Activated T-cell treated with anti-CD3 and anti-CD28 coated beads, Interleukin-2, amount 50 U/mL, for 48 hours (primary cell): ENCODE data around the gene WDR20.
"Not testable (repeated sequence)": the region's sequence is repeated elsewhere in the genome, so short reads cannot be mapped to it uniquely, and the experiment has no call there.

Experiments used
- DNase-seq, 2 experiments: peaks; one replicate each; pipeline ENCODE4 v3.0.0-alpha.2; 2020

Gene WDR20

DNA sequence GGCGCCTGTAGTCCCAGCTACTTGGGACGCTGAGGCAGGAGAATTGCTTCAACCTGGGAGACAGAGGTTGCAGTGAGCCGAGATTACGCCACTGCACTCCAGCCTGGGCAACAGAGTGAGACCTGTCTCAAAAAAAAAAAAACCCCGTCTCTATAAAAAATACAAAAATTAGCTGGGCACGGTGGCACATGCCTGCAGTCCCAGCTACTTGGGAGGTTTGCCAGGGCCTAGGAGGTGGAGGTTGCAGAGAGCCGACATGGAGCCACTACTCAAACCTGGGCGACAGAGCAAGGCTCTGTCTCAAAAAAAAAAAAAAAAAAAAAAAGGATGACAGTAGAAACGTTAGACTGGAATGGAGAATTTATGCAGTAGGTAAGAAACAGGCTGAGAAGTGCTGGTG is 5.7 kb upstream of the WDR20 start:
- not testable (repeated sequence) for DNase-seq

DNA sequence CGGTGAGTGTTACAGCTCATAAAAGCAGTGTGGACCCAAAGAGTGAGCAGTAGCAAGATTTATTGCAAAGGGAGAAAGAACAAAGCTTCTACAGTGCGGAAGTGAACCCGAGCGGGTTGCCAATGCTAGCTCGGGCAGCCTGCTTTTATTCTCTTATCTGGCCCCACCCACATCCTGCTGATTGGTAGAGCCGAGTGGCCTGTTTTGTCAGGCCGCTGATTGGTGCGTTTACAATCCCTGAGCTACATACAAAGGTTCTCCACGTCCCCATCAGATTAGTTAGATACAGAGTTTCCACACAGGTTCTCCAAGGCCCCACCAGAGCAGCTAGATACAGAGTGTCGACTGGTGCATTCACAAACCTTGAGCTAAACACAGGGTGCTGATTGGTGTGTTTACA is 5.0 kb upstream of the WDR20 start:
- not testable (repeated sequence) for DNase-seq

DNA sequence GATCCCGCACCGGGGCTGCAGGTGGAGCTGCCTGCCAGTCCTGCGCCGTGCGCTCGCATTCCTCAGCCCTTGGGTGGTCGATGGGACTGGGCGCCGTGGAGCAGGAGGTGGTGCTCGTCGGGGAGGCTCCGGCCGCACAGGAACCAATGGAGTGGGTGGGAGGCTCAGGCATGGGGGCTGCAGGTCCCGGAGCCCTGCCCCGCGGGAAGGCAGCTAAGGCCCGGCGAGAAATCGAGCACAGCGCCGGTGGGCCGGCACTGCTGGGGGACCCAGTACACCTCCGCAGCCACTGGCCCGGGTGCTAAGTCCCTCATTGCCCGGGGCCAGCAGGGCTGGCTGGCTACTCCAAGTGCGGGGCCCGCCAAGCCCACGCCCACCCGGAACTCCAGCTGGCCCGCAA is 4.2 kb upstream of the WDR20 start:
- DNase-seq: not testable (repeated sequence)

DNA sequence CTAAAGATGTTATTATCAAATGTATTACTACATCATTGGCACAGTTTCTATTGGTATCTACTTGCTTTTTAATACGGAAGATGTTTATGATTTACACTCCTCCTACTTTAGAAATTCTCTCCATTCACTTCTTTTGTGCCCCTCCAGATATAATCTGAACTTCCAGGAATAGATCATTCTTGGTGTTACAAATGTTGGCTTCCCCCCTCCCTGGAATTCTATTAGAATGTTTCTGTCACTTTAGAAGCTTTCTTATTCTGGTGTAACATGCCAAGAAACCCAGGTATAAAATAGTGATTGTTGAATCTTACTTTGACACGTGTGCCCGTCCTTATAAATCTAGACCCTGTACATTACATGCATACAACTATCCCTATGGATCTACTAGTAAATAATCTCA is 1.2 kb upstream of the WDR20 start:
- no peak for DNase-seq

DNA sequence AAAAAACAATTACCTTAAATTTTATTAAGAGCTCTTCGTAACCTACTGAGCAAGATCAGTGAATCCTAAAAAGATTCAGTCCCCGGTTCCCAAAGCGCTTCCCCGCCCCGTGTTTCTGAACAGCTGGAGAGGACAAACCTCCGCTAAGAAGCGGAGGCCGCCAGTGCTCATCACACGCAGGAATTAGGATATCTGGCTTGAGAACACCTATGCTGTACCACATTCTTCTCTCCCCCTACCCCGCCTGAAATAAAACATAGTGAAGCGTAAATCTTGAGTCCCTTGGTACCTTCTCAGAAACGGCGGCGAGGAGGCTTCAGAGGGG is 774 bp upstream of the WDR20 start:
- DNase-seq: no peak

DNA sequence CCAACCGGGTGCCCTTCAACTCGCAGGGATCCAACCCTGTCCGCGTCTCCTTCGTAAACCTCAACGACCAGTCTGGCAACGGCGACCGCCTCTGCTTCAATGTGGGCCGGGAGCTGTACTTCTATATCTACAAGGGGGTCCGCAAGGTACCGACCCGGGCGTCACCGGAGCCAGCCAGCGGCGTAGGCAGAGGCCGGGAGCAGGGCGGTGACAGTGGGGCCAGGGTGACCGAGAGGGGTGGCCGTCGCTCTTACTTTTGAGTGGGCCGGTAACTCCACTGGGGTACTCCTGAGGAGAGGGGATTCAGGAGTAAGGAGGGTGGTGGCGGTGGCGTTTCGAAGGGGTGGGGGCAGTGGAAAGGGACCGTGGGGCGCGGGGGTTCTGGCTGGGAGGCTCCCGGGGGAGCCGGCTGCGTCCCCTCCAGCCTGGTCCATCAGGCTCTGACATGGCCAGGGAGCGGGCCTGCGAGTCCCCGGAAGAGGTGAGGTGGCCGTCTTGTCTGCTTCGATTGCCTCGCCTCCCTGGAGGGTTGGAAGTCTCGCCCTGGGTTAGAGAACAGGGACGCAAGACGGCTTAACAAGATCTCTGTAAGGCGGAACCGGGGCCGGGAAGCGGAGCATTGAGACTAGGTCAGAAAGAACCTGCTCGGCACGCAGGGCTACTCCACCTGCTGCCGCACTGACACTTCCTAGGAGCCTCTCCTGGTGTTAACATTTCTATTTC is 491 bp downstream of the WDR20 start:
- peak; percentile 56 to 58 for DNase-seq

DNA sequence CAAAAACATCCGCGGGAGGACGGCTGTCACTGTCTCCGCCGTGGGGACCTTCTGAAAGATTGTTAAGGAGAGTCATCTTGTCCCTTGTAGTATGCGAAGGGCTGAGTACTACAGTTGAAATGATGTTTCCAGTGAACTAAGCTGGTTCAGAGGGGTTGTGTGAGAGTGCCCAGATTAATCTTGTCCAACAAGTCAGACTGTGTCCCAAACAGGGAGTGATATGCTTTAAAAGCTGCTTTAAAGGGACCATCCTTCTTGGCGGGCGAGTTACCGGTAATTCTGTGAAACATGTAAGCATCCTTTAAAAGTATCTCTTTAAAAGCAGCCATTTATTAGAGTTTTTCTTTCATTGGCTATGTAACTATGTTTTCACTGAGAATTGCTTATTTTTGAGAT is 1.1 kb downstream of the WDR20 start:
- DNase-seq: no peak

DNA sequence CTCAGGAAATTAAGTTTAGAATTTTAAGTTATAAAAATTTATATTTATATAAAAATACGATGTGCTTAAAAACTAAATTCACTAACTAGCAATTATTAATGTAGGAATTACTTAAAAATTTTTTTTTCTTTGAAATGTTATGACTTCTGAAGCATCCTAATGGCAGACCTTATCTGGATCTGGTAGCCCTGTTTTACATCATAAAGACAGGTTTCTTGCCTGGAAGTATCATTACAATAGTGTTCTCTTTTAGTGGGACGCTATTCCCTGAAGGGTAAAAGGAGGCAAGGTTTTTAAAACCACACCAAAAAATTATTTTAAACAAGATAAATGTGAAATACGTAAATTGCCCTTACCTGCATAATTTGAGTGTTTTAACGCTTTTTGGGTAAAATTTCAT is 2.1 kb downstream of the WDR20 start:
- no peak for DNase-seq

DNA sequence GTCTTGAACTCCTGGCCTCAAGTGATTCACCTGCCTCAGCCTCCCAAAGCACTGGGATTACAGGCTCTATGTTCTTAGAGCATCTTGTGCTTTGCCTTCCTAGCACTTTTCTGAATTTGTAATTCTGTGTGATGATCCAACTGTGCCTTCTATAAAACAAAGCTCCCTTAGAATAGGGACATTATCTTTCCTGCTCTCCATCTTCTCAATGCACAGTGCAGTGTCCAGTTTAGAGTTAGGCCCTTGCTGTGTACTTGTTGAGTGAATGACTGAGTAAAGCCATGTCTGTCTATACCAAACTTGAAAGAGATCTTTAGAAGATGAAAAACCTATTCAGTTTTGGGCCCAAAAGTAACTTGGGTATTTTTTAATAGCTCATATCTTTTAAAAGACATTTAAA is 5.2 kb downstream of the WDR20 start:
- no peak for DNase-seq

DNA sequence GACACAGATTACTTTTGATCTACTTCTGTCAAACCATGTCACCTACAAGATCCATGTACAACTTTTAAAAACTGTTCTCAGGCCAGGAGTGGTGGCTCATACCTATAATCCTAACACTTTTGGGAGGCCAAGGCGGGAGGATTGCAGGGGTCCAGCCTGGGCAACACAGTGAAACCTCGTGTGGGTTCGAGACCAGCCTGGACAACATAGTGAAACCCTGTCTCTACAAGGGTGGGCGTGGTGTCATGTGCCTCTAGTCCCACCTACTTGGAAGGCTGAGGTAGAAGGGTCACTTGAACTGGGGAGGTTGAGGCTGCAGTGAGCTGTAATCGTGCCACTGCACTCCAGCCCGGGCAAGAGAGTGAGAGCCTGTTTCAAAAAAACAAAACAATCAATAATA is 5.7 kb downstream of the WDR20 start:
- DNase-seq: no peak

DNA sequence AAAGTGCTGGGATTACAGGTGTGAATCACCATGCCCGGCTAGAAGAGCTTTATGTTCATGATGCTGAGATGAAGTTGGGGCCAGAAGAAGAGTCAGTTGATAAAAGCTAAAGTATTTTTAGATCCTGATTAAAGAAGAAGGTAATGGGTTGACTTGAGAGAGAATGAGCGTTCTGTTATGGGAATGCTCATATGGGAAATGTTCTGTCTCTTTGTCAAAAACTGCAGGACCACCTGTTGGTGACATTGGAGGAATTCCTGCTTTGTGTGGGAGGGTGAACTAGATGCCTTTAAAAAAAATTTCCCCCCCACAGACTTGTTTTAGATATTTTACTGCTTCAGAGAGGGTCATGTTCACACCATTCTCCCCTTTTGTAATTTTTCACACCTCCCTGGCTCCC is 6.7 kb downstream of the WDR20 start:
- DNase-seq: no peak

DNA sequence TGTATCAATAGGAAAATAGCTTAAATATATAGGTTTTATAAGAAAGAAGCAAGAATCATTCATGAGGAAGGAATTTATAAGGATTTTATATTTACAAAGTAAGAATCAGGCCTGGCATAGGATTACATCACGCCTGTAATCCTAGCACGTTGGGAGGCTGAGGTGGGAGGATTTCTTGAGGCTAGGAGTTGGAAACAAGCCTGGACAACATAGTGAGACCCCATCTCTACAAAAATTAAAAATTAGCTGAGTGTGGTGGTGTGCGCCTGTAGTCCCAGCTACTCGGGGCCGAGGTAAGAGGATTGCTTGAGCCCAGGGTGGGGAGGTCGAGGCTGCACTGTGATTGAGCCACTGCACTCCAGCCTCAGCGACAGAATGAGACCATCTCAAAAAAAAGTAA is 10.4 kb downstream of the WDR20 start:
- no peak for DNase-seq

DNA sequence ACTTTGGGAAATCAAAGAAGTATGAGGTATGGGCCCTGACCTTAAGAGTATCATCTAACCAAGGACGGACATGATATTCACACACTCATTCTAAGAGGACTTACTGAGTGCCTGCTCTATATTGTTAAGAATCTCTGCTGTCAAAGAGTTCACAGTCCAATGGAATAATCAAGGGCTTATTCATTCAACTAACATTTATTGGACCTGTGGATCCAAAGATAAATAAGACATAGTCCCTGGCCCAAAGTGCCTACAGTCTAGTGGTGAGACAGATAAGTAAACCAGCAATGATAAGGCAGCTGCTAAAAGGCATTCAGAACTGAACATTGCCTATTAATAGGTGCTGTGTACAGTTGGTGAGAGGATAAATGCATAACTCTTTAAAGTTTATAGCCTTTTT is 11.0 kb downstream of the WDR20 start:
- DNase-seq: no peak

DNA sequence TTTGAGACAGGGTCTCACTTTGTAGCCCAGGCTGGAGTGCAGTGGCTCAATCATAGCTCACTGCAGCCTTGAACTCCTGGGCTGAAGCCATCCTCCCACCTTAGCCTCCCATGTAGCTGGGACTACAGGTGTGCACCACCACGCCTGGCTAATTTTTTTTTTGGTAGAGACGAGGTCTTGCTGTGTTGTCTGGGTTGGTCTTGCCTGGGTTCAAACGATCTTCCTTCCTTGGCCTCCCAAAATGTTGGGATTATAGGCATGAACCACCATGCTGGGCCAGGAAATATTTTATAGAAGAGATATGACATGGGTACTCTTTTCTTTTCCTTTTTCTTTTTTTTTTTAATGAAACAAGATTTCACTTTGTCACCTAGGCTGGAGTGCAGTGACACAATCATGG is 11.7 kb downstream of the WDR20 start:
- DNase-seq: not testable (repeated sequence)

DNA sequence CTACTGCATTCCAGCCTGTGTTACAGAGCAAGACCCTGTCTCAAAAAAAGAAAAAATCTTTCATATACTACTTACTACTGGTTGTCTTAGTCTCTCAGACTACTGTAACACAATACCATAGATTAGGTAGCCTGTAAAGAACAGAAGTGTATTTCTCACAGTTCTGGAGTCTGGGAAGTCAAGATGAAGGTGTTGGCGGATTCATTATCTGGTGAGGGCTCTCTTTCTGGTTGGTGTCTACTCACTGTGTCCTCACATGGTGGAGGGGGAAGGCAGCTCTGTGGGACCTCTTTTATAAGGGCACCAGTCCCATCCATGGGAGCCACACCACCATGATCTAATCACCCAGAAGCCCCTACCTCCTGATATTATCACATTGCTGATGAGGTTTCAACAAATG is 14.4 kb downstream of the WDR20 start:
- DNase-seq: no peak

DNA sequence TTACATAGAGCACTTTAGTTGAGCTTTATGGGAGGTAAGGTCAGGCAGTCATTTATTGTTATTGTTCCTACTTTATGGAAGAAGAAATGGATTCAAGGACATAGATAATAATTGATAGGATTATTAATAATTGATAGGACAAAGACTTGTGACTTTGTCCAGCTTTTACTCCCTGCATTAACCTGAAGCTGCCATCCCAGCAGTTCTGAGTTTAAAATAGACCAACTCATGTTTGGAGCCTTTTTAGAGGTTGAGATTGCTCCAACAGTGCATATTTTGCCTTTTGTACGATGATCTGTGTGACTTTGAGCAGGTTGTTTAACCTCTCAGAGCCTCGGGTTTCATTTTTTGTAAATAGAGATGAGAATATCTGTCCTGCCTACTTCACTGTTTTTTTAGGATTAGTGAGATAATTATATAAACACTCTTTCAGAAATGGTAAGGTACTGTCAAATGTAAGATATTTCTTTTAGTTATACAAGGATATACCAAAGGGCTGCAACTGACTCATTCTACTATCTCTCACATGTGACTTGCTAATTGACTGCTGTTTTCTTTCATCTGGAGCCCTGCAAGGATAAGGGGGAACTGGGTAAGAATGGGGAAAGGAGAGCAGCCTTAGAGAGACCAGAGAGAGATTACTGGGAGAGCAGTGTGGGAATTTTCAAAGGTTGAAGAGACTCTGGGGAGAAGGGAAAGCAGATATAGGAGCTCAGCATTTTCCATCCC is 15.3 kb downstream of the WDR20 start:
- DNase-seq: no peak

DNA sequence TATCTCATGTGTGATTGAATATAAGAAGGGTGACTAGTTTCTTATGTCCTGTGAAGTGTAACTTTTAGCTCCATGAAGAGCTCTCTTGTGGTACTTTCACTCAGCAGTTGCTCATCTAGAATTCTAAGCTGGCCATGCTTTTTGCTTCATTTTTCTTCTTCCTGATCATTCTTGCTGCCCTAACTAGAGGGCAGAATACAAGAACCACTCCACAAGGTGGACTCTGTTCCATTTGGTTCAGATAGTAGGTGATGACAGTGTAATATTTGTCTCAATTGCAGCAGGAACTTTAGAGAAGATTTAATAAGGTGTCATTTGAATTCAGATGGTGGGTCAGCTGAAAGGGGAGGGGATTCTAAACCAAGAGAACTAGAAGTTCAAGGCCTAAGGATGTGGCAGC is 17.6 kb downstream of the WDR20 start:
- DNase-seq: no peak

DNA sequence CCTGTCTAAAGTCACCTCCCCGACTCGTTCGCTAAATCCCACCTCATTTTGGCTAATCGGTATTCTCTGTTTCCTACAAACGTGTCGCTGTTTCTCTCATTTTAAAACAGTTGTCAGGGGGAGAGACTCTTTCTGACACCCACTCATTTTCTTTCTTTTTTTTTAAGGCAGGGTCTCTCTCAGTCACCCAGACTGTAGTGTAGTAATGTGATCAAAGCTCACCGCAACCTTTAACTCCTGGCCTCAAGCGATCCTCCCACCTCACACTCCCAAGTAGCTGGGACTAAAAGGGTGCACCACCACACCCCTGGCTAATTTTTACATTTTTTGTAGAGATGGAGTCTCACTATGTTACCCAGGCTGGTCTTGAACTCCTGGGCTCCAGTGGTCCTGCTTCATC is 19.1 kb downstream of the WDR20 start:
- DNase-seq: no peak

DNA sequence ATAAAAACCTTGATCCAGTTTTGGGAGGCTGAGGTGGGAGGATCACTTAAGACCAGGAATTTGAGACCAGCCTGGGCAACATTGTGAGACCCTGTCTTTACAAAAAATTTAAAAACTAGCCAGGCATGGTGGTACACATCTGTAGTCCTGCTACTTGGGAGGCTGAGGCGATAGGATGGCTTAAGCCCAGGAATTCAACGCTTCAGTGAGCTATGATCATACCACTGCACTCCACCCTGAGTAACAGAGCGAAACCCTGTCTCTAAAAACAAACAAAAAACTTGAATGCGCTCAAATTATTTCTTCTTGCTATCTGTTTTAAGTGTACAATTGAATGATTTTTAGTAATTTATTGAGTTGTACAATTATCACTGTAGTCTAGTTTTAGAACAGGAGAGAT is 20.1 kb downstream of the WDR20 start:
- DNase-seq: no peak

DNA sequence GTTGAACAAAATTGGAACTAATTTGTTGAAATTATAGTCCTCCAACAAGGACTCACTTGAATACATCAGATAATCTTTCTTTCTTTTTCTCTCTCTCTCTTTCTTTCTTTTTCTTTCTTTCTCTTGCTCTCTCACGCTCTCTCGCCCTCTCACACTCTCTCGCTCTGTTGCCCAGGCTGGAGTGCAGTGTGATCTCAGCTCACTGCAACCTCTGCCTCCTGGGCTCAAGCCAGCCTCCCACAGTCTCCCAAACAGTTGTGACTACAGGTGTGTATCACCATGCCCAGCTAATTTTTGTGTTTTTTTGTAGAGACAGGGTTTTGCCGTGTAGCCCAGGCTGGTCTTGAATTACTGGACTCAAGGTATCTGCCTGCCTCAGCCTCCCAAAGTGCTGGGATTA is 22.8 kb downstream of the WDR20 start:
- no peak for DNase-seq

DNA sequence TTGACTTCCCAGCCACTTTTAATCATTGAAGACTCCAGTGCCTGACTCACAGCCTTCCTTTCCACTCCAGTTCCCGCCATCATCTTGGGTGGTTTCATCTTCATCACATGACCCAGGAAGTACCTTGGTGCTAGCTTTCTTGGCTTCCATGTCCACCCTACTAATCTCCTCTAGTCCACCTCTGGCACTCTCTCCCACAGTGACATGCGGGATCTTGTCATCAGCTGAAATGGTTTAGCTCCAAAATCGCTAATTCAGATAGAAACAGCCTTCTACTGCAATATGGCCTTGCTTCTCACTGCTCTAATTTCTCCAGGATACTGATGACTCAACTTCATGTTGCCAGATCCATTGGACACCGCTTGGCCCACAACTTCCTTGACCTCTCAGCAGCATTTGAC is 24.5 kb downstream of the WDR20 start:
- DNase-seq: no peak

DNA sequence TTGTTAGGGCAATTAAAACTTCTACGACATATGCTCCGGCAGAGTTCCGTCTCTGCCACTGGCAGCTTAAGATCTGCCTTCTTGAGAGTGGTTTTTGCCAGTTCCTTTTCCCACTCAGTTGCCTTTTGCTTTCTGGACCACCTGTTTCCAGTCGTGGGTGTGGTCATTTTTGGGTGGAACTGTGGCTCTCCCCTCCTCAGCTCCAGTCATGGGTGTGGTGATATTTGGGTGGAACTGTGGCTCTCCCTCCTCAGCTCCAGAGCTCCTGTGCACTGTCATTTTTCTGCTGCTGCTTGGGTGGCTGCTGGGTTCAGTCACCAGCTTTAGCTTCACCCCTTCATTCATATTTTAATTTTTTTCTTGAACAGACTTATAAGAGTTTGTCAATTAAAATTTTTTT is 25.3 kb downstream of the WDR20 start:
- no peak for DNase-seq

DNA sequence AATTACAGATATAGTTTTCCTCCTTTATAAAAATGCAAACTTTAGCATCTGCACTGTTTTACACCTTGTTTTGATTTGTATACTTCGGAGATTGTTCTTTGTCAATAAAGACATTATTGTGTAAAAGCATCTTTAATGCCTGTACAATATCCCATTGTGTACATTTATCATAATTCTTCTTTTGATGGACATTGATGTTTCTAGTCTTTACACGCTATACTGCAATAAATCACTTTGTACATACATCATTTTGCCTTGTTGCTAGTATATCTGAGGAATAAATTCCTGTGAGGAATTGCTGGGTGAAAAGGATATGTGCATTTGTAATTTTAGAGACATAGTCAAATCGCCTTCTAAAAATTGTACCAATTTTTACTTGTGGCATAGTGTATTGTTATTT is 30.4 kb downstream of the WDR20 start:
- no peak for DNase-seq

DNA sequence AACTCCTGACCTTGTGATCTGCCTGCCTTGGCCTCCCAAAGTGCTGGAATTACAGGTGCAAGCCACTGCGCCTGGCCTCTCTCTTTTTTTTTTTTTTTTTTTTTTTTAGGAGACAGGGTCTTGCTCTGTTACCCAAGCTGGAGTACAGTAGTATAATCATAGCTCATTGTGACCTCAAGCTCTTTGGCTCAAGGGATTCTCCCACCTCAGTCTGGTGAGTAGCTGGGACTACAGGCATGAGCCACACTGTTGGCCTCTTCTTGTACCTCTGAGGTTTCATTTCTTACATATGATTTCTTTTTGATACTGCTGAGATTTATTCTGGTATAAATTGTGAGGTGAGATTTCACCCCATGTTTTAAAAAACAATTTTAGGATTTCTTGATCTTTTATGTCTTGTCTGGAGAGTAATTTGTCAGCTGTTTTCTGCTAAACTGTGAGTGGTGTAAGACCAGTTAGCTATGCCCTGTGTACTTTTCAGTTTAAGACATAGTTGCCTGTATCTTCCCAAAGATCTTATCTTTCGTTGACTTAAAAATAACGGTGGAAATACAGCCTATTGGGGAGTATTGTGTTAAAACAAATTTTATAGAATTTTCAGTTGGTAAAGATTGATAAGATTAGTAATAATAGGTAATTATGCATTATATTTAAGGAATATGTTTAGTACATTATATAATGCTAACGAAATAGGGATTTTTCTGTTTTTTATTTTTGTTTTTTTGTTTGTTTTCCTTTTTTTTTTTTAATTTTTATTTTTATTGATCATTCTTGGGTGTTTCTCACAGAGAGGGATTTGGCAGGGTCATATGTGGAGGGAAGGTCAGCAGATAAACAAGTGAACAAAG is 31.7 kb downstream of the WDR20 start:
- DNase-seq: no peak
